Loucy (cell line): ENCODE results near the gene GZF1.

ENCODE experiments used
- EZH2phosphoT487 ChIP-seq: fragments of 200-600 bp; IDR thresholded peaks from 2 replicates; pipeline ENCODE4 v1.6.1; 2018; ENCODE audit warnings: antibody characterized with exemption, mild to moderate bottlenecking, moderate library complexity, borderline replicate concordance
- TF ChIP-seq, protein P1 (sequence below): fragments of 200-600 bp; sonication (generic); conservative IDR thresholded peaks from 2 replicates; pipeline ENCODE4 v1.5.1; 2014; ENCODE audit warnings: mild to moderate bottlenecking, antibody characterized with exemption, low read length

GRCh38 chr20:23403751-23404150, 41.8 kb downstream of the GZF1 start:
- TF ChIP-seq, protein P1, sequence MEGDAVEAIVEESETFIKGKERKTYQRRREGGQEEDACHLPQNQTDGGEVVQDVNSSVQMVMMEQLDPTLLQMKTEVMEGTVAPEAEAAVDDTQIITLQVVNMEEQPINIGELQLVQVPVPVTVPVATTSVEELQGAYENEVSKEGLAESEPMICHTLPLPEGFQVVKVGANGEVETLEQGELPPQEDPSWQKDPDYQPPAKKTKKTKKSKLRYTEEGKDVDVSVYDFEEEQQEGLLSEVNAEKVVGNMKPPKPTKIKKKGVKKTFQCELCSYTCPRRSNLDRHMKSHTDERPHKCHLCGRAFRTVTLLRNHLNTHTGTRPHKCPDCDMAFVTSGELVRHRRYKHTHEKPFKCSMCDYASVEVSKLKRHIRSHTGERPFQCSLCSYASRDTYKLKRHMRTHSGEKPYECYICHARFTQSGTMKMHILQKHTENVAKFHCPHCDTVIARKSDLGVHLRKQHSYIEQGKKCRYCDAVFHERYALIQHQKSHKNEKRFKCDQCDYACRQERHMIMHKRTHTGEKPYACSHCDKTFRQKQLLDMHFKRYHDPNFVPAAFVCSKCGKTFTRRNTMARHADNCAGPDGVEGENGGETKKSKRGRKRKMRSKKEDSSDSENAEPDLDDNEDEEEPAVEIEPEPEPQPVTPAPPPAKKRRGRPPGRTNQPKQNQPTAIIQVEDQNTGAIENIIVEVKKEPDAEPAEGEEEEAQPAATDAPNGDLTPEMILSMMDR = no peak
- TF ChIP-seq EZH2phosphoT487 = no peak
